ENCODE measurements around the gene PACRG. TPM values are rescaled to one million over a fixed set of nuclear protein-coding genes. Genes with fewer than 3 reads are reported as not detected.

The PACRG gene
- polyA plus RNA-seq, 1 of the 3 experiments (the other 2 are of a cell fraction) = 0.56 TPM

GRCh38 chr6:163053667-163054344 lies 326.0 kb downstream of the PACRG start:
- Histone ChIP-seq H3K9ac (no peak overlapping the region), H3K4me1 (ENCODE audit: control insufficient read depth in 1 of 2, insufficient read depth in 2 of 2, low read depth in 1 of 2, low read length in 1 of 2) (no peaks in the 10 kb centered on the region), H3K79me2 (ENCODE audit: insufficient read depth) (no peaks in the 10 kb centered on the region), H3K4me2 (no peak overlapping the region), H3K27me3 (ENCODE audit: insufficient read depth) (no peaks in the 10 kb centered on the region), H4K20me1 (ENCODE audit: insufficient read depth) (no peaks in the 10 kb centered on the region), H3K9me2 (peaks cover 2% of the 10 kb centered on the region; the same call in 1 of the 2 replicates), H3K4me3 (ENCODE audit: low read depth in 2 of 2, low read length in 1 of 2) (no peak overlapping the region), H3F3A (replicated peaks; ENCODE audit: insufficient read depth) (no peaks in the 10 kb centered on the region), H3K9me3 (no peaks in the 10 kb centered on the region), H3K27ac (ENCODE audit: low read depth in 2 of 2, low read length in 1 of 2) (no peak overlapping the region), H2AFZ (ENCODE audit: low read depth) (no peak overlapping the region), H3K36me3 (replicated peaks in 1 of 2; ENCODE audit: control insufficient read depth in 1 of 2, insufficient read depth in 2 of 2, low read length in 1 of 2) (no peaks in the 10 kb centered on the region)
- 73% methylated on average over 11 of the region's 11 CpGs for WGBS (ENCODE audit: low lambda C conversion rate)
- TF ChIP-seq USF2 (IDR thresholded peaks at IDR 0.05; ENCODE audit: borderline replicate concordance, low read depth, low read length) = no peak
- TF ChIP-seq PBX3 (IDR thresholded peaks at IDR 0.05) = no peak
- no peak for TF ChIP-seq GABPA (IDR thresholded peaks at IDR 0.05; ENCODE audit: low read depth)
- TF ChIP-seq POLR2AphosphoS5 (IDR thresholded peaks at IDR 0.05; ENCODE audit: low read depth, low read length) = no peak
- no peak for TF ChIP-seq GATA2 (CRISPR knock-in tag; IDR thresholded peaks at IDR 0.05)
- TF ChIP-seq IRF3 (IDR thresholded peaks at IDR 0.05; ENCODE audit: low read depth, low read length) = no peak
- TF ChIP-seq FOSL2 (IDR thresholded peaks at IDR 0.05; ENCODE audit: borderline replicate concordance, low read depth) = no peak
- no peak for TF ChIP-seq RAD21 (IDR thresholded peaks at IDR 0.05; ENCODE audit: low read length)
- no peak for TF ChIP-seq JUND (IDR thresholded peaks at IDR 0.05)
- CTCF ChIA-PET = no interaction called here
- POLR2A ChIA-PET = no interaction called here
- no peak for DNase-seq

GRCh38 chr6:163054641-163055040 lies 326.9 kb downstream of the PACRG start:
- CTCF ChIA-PET = no interaction called here
- Histone ChIP-seq H3K4me3 (ENCODE audit: low read depth in 2 of 2, low read length in 1 of 2) (no peak overlapping the region), H3K4me1 (ENCODE audit: control insufficient read depth in 1 of 2, insufficient read depth in 2 of 2, low read depth in 1 of 2, low read length in 1 of 2) (no peaks in the 10 kb centered on the region), H3K27ac (ENCODE audit: low read depth in 2 of 2, low read length in 1 of 2) (no peak overlapping the region), H3K79me2 (ENCODE audit: insufficient read depth) (no peaks in the 10 kb centered on the region), H3K9me3 (no peaks in the 10 kb centered on the region), H3K27me3 (ENCODE audit: insufficient read depth) (no peaks in the 10 kb centered on the region), H3K9me2 (peaks cover 2% of the 10 kb centered on the region; the same call in 1 of the 2 replicates), H3K36me3 (replicated peaks in 1 of 2; ENCODE audit: control insufficient read depth in 1 of 2, insufficient read depth in 2 of 2, low read length in 1 of 2) (no peaks in the 10 kb centered on the region), H3K4me2 (no peak overlapping the region), H3K9ac (no peak overlapping the region), H2AFZ (ENCODE audit: low read depth) (no peak overlapping the region), H3F3A (replicated peaks; ENCODE audit: insufficient read depth) (no peaks in the 10 kb centered on the region), H4K20me1 (ENCODE audit: insufficient read depth) (no peaks in the 10 kb centered on the region)
- WGBS (ENCODE audit: low lambda C conversion rate) = 49% methylated on average over 5 of the region's 5 CpGs
- no peak for TF ChIP-seq PBX3 (IDR thresholded peaks at IDR 0.05)
- TF ChIP-seq SMC3 (IDR thresholded peaks at IDR 0.05; ENCODE audit: low read depth, low read length) = no peak
- no peak for TF ChIP-seq IRF3 (IDR thresholded peaks at IDR 0.05; ENCODE audit: low read depth, low read length)
- no peak for TF ChIP-seq ELF1 (IDR thresholded peaks at IDR 0.05)
- TF ChIP-seq JUND (IDR thresholded peaks at IDR 0.05) = no peak
- no peak for TF ChIP-seq CHD2 (IDR thresholded peaks at IDR 0.05; ENCODE audit: low read length, partially characterized antibody)
- no peak for TF ChIP-seq MEF2A (IDR thresholded peaks at IDR 0.05; ENCODE audit: borderline replicate concordance, low read depth)
- no peak for TF ChIP-seq FOSL2 (IDR thresholded peaks at IDR 0.05; ENCODE audit: borderline replicate concordance, low read depth)
- no peak for TF ChIP-seq FOXJ3 (CRISPR knock-in tag; IDR thresholded peaks at IDR 0.05)
- TF ChIP-seq GATA2 (CRISPR knock-in tag; IDR thresholded peaks at IDR 0.05) = no peak
- TF ChIP-seq TCF12 (IDR thresholded peaks at IDR 0.05) = no peak
- no peak for TF ChIP-seq REST (IDR thresholded peaks at IDR 0.05; ENCODE audit: low read depth, low read length)
- TF ChIP-seq TAF1 (IDR thresholded peaks at IDR 0.05; ENCODE audit: borderline replicate concordance, low read depth, low read length) = no peak
- DNase-seq = no peak
- POLR2A ChIA-PET = no interaction called here
